HG03066 (cell line): ENCODE measurements around the gene ZMYM1.
"Not testable (repeated sequence)": the region's sequence is repeated elsewhere in the genome, so short reads cannot be mapped to it uniquely, and the experiment has no call there.

Experiments used
- ATAC-seq: cut with Tn5 transposase; IDR thresholded peaks from one replicate; pipeline ENCODE4 v1.9.1; 2021; ENCODE audit warnings: low read depth; ENCODE audit not compliant: unreplicated experiment

The ZMYM1 gene

DNA sequence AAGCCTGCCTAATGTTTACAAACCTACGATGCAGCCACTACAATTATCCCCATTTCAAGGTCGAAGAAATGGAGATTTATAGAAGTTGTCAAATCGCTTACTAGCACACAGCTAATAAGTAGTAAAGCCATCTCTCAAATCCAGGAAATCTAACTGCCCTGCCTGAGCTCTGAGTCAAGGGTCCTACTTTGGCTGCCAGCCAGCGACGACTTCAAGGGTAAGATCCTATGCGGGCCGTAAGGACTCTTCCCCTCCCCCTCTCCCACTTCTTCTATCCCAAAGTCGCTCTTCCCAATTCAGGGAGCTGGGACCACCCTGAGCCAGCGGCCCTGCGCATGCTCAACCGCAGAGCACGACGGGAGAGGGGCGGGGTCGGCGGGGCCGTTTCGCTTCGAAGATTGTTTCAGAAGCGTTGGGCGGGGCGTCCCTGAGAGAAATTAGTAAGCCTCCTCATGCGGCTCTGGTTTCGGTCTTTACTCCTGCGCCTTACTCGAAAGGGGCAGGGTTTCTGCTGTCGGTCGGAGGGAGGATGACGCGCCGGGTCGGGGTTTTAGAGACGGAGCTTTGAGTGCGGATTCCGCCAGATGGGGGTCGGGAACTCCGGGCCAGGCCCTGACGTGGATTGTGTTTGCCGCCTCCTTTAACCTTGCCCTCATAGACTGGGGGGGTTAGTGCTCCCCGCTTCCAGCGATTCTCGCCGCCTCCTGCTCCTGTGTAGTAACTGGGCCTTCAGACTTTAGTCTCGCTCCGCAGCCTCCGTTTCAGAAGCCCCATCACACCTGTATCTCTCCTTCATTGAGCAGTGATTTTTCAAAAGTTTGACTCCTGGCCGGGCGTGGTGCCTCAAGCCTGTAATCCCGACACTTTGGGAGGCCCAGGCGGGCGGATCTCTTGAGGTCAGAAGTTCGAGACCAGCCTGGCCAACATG, at the start of gene ZMYM1:
TSS of gene ZMYM1 (plus strand) at position 383 of the 928 bp plus-strand sequence. CDS start 14,603 bp downstream, outside the sequence.
- ATAC-seq = peak; percentile 92

DNA sequence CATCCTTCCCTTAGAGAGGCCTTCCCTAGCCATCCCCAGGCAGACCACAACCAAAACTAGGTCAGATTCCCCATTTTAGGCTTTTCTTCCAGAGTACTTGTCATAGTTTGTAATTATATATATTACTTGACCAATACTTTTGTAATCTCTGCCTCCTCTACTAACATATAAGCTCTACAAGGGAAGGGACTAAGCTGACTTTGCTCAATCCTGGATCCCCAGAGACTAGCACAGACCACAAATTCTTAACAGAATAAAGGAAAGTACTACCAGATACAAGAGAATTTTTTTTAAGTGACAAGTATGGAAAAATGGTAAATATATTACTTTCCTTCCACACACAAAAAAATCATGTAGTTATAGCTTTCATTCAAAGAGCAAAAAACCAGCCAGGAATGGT, 49.4 kb upstream of the ZMYM1 start:
- ATAC-seq = no peak

DNA sequence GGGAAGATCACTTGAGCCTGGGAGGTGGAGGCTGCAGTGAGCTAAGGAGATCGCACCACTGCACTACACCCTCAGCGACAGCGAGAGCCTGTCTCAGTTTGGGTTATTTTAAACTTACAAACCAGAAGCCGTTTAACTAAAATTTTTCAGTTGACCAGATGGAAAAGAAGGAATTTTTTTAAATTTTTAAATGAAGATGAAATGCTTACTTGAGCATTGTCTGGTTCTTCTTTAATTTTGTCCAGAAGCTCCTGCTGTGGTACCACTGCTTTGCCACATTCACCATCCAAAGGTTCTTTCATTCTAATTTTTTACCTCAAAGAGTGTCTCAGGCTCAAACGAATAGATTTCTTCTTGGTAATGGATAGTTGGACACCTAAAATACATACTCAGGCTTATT, 48.8 kb upstream of the ZMYM1 start:
- no peak for ATAC-seq

DNA sequence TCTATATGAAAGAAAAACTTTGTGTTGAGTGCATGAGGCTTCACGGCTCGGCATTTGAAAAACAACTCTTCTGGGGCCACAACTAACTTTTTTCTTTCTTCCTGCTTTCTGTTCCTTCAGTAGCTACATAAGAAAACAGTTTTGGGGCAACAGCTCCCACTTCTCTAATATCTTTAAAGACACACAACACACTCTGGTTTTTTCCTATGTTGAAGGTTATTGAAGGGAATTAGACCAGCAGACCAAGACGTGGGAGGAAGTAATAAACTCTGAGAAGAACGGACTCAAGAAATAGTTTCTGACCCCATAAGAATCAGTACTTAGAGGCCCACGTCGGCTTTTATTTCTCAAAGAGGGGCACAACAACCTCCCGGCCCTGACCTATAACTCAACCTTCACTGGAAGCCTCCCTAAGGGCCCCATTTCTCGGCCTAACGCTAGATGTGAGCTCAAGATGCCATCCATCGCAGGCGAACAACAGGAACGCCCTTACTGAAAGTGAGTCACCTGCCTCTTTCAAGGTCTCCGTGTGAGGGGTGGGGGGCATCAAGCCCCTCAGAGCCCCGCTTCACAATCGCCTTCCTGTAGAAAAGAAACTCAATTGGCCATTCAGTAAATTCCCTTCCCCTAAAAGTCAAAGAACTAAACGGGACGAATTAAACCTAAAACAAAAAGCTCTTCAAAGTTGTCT, 48.3 kb upstream of the ZMYM1 start:
- ATAC-seq = no peak

DNA sequence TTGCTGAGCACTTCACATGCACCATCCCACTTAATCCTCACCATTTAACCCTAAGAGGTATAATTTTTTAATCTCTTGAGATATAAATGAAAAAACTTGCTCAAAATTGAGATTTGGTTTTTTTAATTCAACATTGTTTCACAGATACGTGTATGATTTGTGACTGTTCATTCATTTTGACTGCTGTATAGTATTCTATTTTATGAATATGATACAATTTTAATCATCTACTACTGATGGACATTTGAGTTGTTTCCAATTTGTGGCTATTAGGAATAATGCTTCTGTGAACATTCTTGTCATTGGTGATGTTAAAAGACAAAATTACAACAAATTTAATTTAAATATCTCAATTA, 46.8 kb upstream of the ZMYM1 start:
- ATAC-seq = no peak

DNA sequence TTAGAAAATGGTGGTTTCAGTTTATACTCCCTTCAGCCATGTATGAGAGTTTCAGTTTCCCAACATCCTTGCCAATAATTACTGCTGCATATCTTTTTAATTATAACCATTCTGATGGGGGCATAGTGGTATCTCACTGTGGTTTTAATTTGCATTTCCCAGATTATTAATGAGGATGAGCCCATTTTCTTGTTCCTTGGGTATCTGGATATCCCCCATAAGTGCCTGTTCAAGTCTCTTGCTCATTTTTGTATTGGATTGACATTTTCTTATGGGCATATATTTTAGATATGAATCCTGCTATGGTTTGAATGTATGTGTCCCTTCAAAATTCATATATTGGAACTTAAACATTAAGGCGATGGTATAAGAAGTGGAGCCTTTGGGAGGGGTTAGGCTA, 45.8 kb upstream of the ZMYM1 start:
- no peak for ATAC-seq

DNA sequence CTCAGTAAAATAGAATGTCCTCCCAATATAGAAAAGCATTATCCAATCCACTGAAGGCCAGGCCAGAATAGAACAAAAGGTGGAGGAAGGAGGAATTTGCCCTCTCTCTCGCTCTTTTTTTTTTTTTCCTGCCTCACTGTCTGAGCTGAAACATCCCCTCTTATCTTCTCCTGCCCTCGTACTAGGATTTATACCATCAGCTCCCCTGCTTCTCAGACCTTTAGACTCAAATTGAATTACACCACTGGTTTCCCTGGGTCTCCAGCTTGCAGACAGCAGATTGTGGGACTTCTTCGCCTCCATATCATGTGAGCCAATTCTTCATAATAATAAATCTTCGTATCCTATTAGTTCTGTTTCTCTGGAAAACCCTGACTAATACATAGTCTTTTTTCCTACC, 42.6 kb upstream of the ZMYM1 start:
- no peak for ATAC-seq

DNA sequence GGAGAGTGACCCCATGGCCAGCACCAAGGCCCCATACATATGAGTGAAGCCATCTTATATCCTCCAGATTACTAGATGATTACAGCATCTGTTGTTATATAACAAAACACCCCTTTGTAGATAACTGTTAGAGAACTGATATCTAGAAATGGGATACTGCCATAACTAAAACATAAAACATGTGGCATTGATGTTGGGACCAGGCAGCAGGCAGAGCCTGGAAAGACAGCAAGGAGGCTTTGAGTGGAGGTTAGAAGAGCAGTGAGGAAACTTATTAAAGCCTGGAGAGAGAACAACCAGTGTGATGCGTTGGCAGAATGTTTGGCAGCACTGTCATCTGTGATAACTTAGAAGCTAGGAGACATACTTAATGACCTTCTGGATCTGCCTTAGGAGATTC, 42.0 kb upstream of the ZMYM1 start:
- ATAC-seq = no peak

DNA sequence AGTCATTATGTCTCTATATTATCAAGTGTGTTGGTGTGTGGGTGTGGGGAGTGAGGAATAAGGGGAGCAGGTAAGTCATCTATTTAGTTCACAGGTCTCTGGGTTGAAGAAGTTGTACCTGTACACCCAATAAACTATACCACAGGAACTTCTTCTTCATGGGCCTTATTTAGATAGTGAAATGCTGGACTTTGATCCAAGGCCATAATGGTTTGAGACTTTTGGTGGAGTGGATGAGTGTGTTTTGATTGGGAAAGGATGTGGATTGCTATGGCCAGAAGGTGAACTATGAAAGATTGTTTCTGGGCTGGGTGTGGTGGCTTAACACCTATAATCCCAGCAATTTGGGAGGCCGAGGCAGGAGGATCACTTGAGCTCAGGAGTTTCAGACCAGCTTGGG, 40.5 kb upstream of the ZMYM1 start:
- no peak for ATAC-seq

DNA sequence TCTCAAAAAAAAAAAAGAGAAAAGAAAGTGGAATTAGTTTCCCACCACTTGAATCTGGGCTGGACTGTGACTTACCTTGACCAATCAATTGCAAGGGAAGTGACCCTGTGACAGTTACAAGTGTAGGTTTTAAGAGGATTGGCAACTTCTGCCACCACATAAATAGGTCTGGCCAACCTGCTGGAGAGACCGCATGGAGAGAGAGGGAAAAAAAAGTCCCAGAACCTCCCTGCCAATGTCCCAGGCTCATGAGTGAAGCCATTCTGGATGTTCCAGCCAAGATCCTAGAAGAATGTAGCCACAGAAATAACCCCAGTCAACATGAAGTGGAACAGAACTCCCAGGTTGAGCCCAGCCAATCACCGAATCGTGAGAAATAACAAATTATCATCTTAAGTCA, 35.7 kb upstream of the ZMYM1 start:
- no peak for ATAC-seq

DNA sequence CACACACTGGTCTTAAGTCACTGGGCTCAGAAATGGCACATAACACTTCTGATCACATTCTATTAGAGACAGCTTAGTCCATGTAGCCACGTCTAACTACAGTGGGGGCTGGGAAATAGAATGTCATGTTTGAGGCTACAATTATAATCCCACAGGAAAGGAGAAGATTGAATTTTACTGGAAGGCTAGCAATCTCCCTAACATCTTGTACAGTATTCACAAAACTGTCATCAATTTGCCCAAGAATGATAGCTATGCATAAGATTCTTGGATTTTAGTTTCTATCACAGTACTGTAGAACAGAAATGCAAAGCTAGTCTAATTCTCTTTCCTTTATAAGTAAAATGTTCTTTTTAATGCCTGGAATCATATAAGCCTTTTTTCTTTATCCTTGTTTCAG, 34.8 kb upstream of the ZMYM1 start:
- ATAC-seq = no peak

DNA sequence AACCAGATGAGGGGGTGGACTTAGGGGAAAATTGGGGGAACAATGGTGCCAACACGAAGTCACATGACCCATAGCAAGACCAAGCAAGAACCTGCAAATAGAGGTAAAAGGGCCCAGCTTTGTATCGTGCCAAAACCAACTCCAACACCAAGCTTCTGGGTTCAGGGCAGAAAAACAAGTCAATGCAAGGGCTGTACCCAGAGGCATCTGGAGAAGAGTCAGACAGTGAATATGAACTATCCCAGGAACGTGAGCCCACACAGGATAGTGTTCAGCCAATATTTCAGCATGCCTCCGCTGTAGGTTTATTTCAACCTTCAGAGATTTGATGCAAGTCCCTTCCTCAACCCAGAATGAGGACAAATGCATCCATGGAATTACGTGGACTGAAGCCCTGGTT, 32.5 kb upstream of the ZMYM1 start:
- no peak for ATAC-seq

DNA sequence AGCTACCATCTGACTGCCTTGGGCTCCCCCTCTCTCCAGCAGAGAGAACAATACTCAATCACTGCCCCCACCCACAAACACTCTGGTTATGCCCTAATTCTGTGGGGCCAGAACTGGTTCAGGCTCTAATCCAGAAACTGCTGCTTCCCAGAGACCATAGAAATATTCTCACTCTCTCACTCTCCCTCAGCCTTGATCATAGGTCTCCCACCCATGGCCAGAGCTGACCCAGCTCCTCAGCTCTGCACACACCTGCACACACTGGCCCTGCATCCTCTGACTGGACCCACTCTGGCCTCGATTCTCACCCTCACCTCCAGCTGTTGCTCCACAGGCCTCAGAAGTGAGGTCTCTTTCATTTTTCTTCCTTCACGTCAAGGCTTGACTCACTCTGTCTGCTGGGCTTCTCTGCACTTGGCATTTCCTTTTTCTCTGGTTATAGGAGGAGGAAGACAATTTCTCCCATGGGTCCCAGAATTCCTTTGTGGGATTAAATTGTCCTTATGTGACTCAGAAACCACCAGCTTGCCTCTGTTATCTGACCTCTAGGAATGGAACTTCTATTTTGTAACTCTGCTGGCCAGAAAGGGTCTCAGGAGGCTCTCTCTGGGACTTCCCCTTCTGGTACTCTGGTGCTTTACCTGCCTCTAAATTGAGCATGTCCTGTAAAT, 31.9 kb upstream of the ZMYM1 start:
- no peak for ATAC-seq

DNA sequence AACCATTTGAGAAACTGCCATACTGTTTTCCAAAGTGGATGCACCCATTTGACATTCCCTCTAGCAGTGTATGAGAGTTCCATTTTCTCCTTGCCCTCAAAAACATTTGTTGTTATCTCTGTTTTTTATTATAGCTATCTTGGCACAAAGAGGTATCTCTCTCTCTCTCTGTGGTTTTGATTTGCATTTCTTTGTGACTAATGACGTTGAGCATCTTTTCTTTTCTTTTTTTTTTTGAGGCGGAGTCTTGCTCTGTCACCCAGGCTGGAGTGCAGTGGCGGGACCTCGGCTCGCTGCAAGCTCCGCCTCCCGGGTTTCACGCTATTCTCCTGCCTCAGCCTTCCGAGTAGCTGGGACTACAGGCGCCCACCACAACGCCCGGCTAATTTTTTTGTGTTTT, 30.1 kb upstream of the ZMYM1 start:
- no peak for ATAC-seq

DNA sequence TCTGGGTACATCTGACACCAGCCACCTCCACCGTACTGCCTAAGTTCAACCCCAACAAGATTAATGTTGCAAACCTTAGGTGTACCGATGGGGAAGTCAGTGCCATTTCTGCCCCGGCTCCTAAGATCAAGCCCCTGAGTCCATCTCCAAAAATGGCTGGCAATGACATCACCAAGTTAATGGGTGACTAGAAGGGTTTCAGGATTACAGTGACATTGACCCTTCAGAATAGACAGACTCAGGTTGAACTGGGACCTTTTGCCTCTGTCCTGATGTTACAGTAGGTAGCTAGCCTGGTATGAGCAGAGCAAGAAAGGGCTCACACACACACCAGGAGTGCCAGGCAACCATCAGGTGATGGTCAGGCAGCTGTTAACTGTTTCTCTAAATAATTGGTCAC, 25.8 kb upstream of the ZMYM1 start:
- no peak for ATAC-seq

DNA sequence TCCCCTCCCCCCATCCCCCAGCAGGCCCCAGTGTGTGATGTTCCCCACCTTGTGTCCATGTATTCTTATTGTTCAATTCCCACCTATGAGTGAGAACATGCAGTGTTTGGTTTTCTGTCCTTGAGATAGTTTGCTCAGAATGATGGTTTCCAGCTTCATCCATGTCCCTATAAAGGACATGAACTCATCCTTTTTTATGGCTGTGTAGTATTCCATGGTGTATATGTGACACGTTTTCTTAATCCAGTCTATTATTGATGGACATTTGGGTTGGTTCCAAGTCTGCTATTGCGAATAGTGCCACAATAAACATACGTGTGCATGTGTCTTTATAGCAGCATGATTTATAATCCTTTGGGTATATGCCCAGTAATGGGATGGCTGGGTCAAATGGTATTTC, 24.9 kb upstream of the ZMYM1 start:
- not testable (repeated sequence) for ATAC-seq

DNA sequence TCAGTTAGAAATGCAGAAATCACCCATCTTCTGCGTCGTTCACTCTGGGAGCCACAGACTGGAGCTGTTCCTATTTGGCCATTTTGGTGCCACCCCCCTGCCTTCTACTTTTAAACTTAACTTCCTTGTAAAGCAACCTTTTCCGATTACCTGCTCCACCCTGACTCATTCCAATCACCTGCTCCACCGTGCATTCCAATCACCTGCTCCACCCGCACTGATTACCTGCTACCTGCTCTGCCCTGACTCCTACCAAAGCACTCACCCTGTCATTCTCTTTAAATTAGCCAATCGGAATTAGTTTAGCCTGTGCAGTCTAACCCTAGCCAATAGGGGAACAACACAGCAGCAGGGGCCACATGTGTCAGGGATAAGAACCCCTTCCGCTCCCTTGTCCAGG, 20.9 kb upstream of the ZMYM1 start:
- ATAC-seq = not testable (repeated sequence)

DNA sequence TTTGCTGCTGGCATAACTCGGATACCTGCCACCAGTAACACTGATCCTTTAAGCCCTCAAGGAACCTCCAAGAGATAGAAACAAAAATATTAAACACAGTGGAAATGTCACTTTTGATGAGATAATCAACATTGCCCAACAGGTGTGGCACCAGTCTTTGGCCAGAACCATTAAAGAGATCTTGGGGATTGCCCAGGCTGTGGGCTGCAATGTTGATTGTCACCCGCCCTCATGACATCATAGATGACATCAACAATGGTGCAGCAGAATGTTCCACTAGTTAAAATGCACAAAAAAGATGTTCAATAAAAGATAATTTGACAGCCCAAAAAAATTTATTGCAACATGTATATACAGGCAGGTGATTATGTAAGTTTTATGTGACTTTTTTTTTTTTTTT, 20.2 kb upstream of the ZMYM1 start:
- no peak for ATAC-seq

DNA sequence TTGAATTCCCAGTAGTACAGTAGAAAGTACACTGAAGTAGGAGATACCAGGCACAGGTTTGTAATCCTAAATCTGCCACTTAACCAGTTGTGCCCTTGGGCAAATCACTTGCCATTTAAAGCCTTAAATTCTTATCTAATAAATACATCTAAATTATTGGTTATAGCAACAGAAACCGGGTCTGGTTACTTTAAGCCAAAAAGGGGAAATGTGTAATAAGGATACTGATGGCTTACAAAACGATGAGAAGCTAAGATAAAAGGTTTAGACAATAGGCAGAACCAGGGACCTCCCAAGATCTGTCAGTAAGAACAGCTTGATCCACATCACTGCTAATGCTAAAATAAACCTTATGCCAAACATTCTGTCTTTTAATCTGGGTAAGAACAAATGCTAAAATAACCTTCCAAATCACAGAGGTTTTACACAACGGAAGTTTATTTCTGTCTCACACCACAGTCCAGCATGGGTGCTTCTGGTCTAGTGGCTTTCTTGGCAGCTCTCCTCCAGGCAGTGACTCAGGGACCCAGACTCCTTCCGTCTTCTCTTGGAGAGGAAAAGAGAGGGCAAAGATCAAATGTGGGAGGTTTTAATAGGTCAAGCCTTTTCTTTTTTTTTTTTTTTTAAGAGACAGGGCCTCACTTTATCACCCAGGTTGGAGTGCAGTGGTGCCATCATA, 16.5 kb upstream of the ZMYM1 start:
- no peak for ATAC-seq

DNA sequence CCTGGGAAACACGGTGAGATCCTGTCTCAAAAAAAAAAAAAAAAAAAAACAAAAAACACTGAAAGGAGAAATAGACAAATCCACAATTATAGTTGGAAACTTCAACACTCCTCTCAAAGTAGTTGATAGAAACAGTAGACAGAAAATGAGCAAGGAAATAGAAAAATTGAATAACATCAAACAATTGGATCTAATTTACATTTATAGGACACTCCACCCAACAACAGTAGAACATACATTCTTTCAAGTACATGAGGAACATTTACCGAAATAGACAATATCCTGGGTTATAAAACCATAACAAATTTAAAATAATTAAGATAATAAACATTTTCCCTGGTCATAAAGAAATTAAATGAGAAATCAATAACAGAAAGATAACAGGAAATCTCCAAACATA, 14.9 kb upstream of the ZMYM1 start:
- no peak for ATAC-seq

DNA sequence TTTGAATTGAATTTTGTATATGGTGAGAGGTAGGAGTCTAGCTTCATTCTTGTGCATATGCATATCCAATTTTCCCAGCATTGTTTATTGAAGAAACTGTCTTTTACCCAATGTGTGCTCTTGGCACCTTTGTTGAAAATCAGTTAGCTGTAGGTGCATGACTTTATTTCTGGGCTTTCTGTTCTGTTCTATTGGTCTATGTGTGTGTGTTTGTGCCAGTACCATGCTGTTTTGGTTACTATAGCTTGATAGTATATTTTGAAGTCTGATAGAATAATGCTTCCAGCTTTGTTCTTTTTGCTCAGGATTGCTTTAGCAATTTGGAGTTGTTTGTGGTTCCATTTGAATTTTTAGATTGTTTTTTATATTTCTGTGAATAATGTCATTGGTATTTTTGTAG, 9.4 kb upstream of the ZMYM1 start:
- ATAC-seq = no peak
